Natural killer cell (primary cell): ENCODE results near the gene SPAG17. TPM values are rescaled to one million over a fixed set of nuclear protein-coding genes. Genes with fewer than 3 reads are reported as not detected.

Experiments used
- ATAC-seq, 3 donors: fragments of 150-1000 bp in 2 of 3; fragments of 200-7000 bp in 1 of 3; cut with Tn5 transposase; 1 replicate in 1 of 3; 2 replicates in 2 of 3; pipeline ENCODE4 v1.10.0; 2021; ENCODE audit warnings: mild to moderate bottlenecking in 2 of 3, moderate library complexity in 2 of 3
- DNase-seq, 2 donors: peaks; one replicate each; pipeline versions ENCODE4 v3.0.0 to v3.0.0-alpha.2; 2013 to 2021; ENCODE audit warnings: mixed read lengths in 1 of 2
- H3K27ac ChIP-seq: one replicate; pipeline ENCODE4 v1.5.1; 2013; ENCODE audit warnings: mild to moderate bottlenecking, low read length
- H3K27me3 ChIP-seq: one replicate; pipeline ENCODE4 v1.6.1; 2013; ENCODE audit warnings: low read length; ENCODE audit not compliant: control insufficient read depth, insufficient read depth
- H3K36me3 ChIP-seq: one replicate; pipeline ENCODE4 v1.6.1; 2013; ENCODE audit warnings: low read length; ENCODE audit not compliant: control insufficient read depth, insufficient read depth
- H3K4me1 ChIP-seq: one replicate; pipeline ENCODE4 v1.6.1; 2013; ENCODE audit warnings: low read length; ENCODE audit not compliant: control insufficient read depth, insufficient read depth
- H3K4me3 ChIP-seq: one replicate; pipeline ENCODE4 v1.5.1; 2013; ENCODE audit warnings: low read length
- H3K9me3 ChIP-seq: one replicate; pipeline ENCODE4 v1.6.1; 2013; ENCODE audit warnings: low read length; ENCODE audit not compliant: control insufficient read depth, insufficient read depth
- H3K27ac Mint-ChIP-seq, 2 donors: one replicate each; pipeline ENCODE4 v1.8.0; 2022; ENCODE audit warnings: mild to moderate bottlenecking in 2 of 2, mixed read lengths in 2 of 2, moderate library complexity in 1 of 2
- H3K27me3 Mint-ChIP-seq, 2 donors: one replicate each; pipeline ENCODE4 v1.8.0; 2022; ENCODE audit warnings: low read depth in 2 of 2, mixed read lengths in 2 of 2
- H3K36me3 Mint-ChIP-seq: one replicate; pipeline ENCODE4 v1.8.0; 2022; ENCODE audit warnings: mixed read lengths
- H3K4me1 Mint-ChIP-seq, 2 donors: one replicate each; pipeline ENCODE4 v1.8.0; 2022; ENCODE audit warnings: mixed read lengths in 2 of 2
- H3K4me3 Mint-ChIP-seq: one replicate; pipeline ENCODE4 v1.8.0; 2022; ENCODE audit warnings: mild to moderate bottlenecking, moderate library complexity, mixed read lengths
- H3K9me3 Mint-ChIP-seq, 2 donors: one replicate each; pipeline ENCODE4 v1.8.0; 2022; ENCODE audit warnings: mixed read lengths in 2 of 2
- CTCF ChIP-seq: fragments of 200-600 bp; IDR thresholded peaks from one replicate; pipeline ENCODE4 v1.8.0; 2022; ENCODE audit warnings: antibody characterized with exemption
- WGBS: methylation state at CpG from one replicate; pipeline ENCODE4 v1.1.7; 2013; ENCODE audit warnings: missing lambda C conversion rate; ENCODE audit not compliant: insufficient coverage; 5-methylcytosine and 5-hydroxymethylcytosine counted together
- intact Hi-C: fragments of 100-400 bp; cut with micrococcal nuclease; formaldehyde crosslinking; loops from one replicate; pipeline ENCODE4 v1.14.2; 2022
- total RNA-seq, 4 donors: library from RNA; stranded (reverse); fragments of 120-200 nt in 1 of 4; gene quantifications; one replicate each; pipeline versions ENCODE4 v1.2.3 to v1.2.4, GENCODE V29; 2013 to 2022

The SPAG17 gene
- total RNA-seq, 3 donors from 2014 or later (not counting 1 experiment from before 2014, with no cell fraction given), result not detected

DNA sequence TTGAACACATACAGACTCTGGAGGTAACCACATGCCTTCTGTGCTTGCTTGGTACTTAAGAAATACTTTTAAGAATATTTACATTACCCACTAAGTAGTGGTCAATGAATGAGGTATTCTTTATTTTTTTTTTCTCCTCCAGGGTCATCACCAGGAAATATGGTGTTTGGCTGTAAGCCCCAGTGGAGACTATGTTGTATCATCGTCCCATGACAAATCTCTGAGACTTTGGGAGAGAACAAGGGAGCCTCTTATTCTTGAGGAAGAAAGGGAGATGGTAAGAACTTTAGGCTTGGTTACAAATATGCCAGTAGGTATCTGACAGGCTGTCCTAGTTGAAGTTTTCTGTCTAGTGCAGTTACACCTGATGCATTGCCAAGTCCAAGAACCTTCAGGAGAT, 232.6 kb downstream of the SPAG17 start:
- H3K27ac Mint-ChIP-seq, result no peak overlapping the region
- H3K27me3 Mint-ChIP-seq, result no peaks in the 10 kb centered on the region
- no peaks in the 10 kb centered on the region for H3K9me3 Mint-ChIP-seq
- no peak overlapping the region for H3K4me3 Mint-ChIP-seq
- no peaks in the 10 kb centered on the region for H3K4me1 Mint-ChIP-seq
- Histone ChIP-seq H3K27me3 (no peaks in the 10 kb centered on the region), H3K36me3 (peaks cover 92% of the 10 kb centered on the region), H3K4me1 (no peaks in the 10 kb centered on the region), H3K9me3 (no peaks in the 10 kb centered on the region), H3K4me3 (no peak overlapping the region), H3K27ac (no peak overlapping the region)
- DNase-seq (no peak), ATAC-seq (no peak)
- 100% methylated on average over 1 of the region's 1 CpG for WGBS
- intact Hi-C loops, result no loop called here
- no peak for TF ChIP-seq CTCF
- H3K36me3 Mint-ChIP-seq, result peaks cover 47% of the 10 kb centered on the region

GRCh38 chr1:117942293-117942692, 242.7 kb downstream of the SPAG17 start:
- no peak overlapping the region for H3K27ac Mint-ChIP-seq
- no peaks in the 10 kb centered on the region for H3K27me3 Mint-ChIP-seq
- no peak overlapping the region for H3K27ac ChIP-seq
- H3K36me3 Mint-ChIP-seq, result peaks cover 53% of the 10 kb centered on the region
- 92% methylated on average over 2 of the region's 2 CpGs for WGBS
- no peak overlapping the region for H3K4me3 Mint-ChIP-seq
- intact Hi-C loops, result no loop called here
- no peaks in the 10 kb centered on the region for H3K9me3 ChIP-seq
- no peaks in the 10 kb centered on the region for H3K4me1 Mint-ChIP-seq
- H3K27me3 ChIP-seq, result no peaks in the 10 kb centered on the region
- no peak overlapping the region for H3K4me3 ChIP-seq
- H3K36me3 ChIP-seq, result peaks cover 91% of the 10 kb centered on the region
- H3K4me1 ChIP-seq, result no peaks in the 10 kb centered on the region
- no peaks in the 10 kb centered on the region for H3K9me3 Mint-ChIP-seq
- no peak for ATAC-seq
- no peak for DNase-seq
- no peak for TF ChIP-seq CTCF

GRCh38 chr1:117933769-117934168, 251.3 kb downstream of the SPAG17 start:
- DNase-seq (no peak), ATAC-seq (no peak)
- Mint-ChIP-seq H3K4me1 (peaks cover 28 to 35% of the 10 kb centered on the region in 2 donors), H3K4me3 (no peak overlapping the region), H3K27me3 (no peaks in the 10 kb centered on the region), H3K9me3 (no peaks in the 10 kb centered on the region), H3K36me3 (peaks cover 19% of the 10 kb centered on the region), H3K27ac (no peak overlapping the region)
- intact Hi-C loops, result no loop called here
- peaks cover 34% of the 10 kb centered on the region for H3K36me3 ChIP-seq
- H3K27me3 ChIP-seq, result no peaks in the 10 kb centered on the region
- TF ChIP-seq CTCF, result no peak
- H3K27ac ChIP-seq, result no peak overlapping the region
- H3K4me1 ChIP-seq, result peaks cover 16% of the 10 kb centered on the region
- no peaks in the 10 kb centered on the region for H3K9me3 ChIP-seq
- no peak overlapping the region for H3K4me3 ChIP-seq
- whole genome bisulfite sequencing, result no CpG with 5 or more reads among the region's 2 CpGs

DNA sequence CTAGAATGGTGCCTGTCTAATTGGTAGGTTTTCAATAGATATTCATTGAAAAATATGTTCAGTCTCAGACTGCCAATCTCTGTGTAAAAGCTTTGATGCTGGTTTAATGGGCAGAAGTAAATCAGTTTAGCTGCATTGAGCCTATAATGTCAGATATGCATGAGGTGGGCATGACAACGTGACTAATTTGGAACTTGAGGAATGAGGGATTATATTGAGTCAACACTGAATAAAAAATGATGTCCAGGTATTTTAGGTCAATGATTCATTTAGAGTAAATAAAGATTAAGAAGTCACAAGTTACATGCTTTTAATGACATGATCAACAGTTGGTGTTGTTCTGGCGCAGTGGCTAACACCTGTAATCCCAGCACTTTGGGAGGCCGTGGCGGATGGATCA, 252.5 kb downstream of the SPAG17 start:
- no peaks in the 10 kb centered on the region for H3K27me3 Mint-ChIP-seq
- no peak overlapping the region for H3K27ac ChIP-seq
- ATAC-seq (no peak), DNase-seq (no peak)
- no peak overlapping the region for H3K4me3 Mint-ChIP-seq
- H3K27ac Mint-ChIP-seq, result no peak overlapping the region
- no peaks in the 10 kb centered on the region for H3K27me3 ChIP-seq
- no peaks in the 10 kb centered on the region for H3K9me3 ChIP-seq
- H3K4me1 ChIP-seq, result peaks cover 18% of the 10 kb centered on the region
- H3K4me3 ChIP-seq, result no peak overlapping the region
- peaks cover 35 to 42% of the 10 kb centered on the region in 2 donors for H3K4me1 Mint-ChIP-seq
- intact Hi-C loops, result no loop called here
- no peaks in the 10 kb centered on the region for H3K9me3 Mint-ChIP-seq
- peaks cover 8% of the 10 kb centered on the region for H3K36me3 Mint-ChIP-seq
- 97% methylated on average over 4 of the region's 4 CpGs for whole genome bisulfite sequencing
- no peak for TF ChIP-seq CTCF
- peaks cover 23% of the 10 kb centered on the region for H3K36me3 ChIP-seq
